Liver (tissue), 3 donors: ENCODE measurements around the gene ABCC2.

Experiments used
- CTCF ChIP-seq: fragments of 150-350 bp; IDR thresholded peaks from 2 replicates; pipeline ENCODE4 v1.5.1; 2017; ENCODE audit warnings: improper control_type of control experiment, low read depth, low read length; ENCODE audit not compliant: missing input control
- EGR1 ChIP-seq, 2 donors: IDR thresholded peaks; 2 replicates each; pipeline ENCODE4 v1.6.1; 2016 to 2018; ENCODE audit warnings: antibody characterized with exemption in 2 of 2, low read depth in 2 of 2
- JUND ChIP-seq, 2 donors: IDR thresholded peaks; 2 replicates each; pipeline ENCODE4 v1.6.1; 2016; ENCODE audit warnings: antibody characterized with exemption in 2 of 2
- MAX ChIP-seq: IDR thresholded peaks from 2 replicates; pipeline ENCODE4 v1.6.1; 2016; ENCODE audit warnings: antibody characterized with exemption
- NR2F2 ChIP-seq: IDR thresholded peaks from 2 replicates; pipeline ENCODE4 v1.6.1; 2016; ENCODE audit warnings: antibody characterized with exemption
- RAD21 ChIP-seq, 2 donors: IDR thresholded peaks; 2 replicates each; pipeline ENCODE4 v1.6.1; 2016; ENCODE audit warnings: antibody characterized with exemption in 2 of 2, mild to moderate bottlenecking in 2 of 2
- REST ChIP-seq: IDR thresholded peaks from 2 replicates; pipeline ENCODE4 v1.6.1; 2016; ENCODE audit warnings: antibody characterized with exemption, mild to moderate bottlenecking
- SP1 ChIP-seq: IDR thresholded peaks from 2 replicates; pipeline ENCODE4 v1.6.1; 2018; ENCODE audit warnings: antibody characterized with exemption, mild to moderate bottlenecking
- TAF1 ChIP-seq: conservative IDR thresholded peaks from 2 replicates; pipeline ENCODE4 v1.6.1; 2016; ENCODE audit warnings: antibody characterized with exemption, mild to moderate bottlenecking
- YY1 ChIP-seq: IDR thresholded peaks from 2 replicates; pipeline ENCODE4 v1.6.1; 2016; ENCODE audit warnings: antibody characterized with exemption, mild to moderate bottlenecking
- donor health status: healthy.
- donor health status: healthy.

GRCh38 chr10:99787311-99787710 lies 4.9 kb downstream of the ABCC2 start:
- no peak for TF ChIP-seq REST
- no peak for TF ChIP-seq CTCF
- peak; percentile 35 for TF ChIP-seq SP1
- no peak for TF ChIP-seq TAF1
- no peak for TF ChIP-seq RAD21 (IDR thresholded peaks at IDR 0.05)
- TF ChIP-seq YY1 = no peak
- no peak for TF ChIP-seq NR2F2
- TF ChIP-seq JUND (IDR thresholded peaks at IDR 0.05) = no peak
- no peak for TF ChIP-seq MAX
- no peak for TF ChIP-seq EGR1 (IDR thresholded peaks at IDR 0.05; ENCODE audit: low read depth in 2 of 2)
